NCI-H2227 treated with DMSO at 0.1 percent for 48 hours (cell line): Measurements from ENCODE around the gene CPOX.
"Not testable (repeated sequence)": the region's sequence is repeated elsewhere in the genome, so short reads cannot be mapped to it uniquely, and the experiment has no call there.

Experiments used
- DNase-seq: peaks from one replicate; lab custom pipeline; 2025; lab: John Stamatoyannopoulos, UW

CPOX gene

DNA sequence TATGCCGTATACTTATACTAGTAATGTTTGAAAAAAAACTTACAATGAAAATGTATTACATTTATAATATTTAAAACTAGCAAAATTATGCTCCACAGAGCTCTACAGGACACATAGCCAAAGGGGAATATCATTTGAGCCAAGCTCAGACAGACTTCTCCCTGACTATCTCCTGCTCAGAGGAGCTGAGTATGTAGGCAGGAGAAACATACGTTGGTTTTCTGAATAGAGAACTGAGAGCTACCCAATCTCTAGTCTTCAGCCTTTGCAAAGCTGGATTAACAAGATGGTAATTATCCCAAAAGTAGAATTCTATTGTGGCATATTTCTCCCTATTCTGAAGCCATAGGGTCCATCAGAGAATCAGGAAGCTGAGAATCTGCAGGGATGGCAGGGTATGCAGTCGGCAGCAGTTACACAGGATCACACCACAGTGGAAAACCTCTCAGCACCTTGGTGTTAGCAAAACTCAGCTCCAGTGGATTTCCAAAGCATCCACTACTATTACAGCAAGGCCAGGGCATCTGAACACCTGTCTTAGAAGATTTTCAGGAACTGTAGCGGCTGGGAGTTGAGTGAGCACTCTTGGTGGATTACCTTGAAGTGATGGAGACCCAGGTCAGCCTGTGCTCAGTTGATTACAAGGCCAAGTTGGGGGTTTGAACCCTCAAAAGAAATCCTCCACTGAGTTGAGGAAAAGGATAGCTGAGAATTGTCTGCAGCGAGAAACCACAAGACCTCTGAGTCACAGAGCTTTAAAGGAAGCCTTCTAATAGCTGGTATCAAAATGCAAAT, 31.5 kb downstream of the CPOX start:
- no peak for DNase-seq

DNA sequence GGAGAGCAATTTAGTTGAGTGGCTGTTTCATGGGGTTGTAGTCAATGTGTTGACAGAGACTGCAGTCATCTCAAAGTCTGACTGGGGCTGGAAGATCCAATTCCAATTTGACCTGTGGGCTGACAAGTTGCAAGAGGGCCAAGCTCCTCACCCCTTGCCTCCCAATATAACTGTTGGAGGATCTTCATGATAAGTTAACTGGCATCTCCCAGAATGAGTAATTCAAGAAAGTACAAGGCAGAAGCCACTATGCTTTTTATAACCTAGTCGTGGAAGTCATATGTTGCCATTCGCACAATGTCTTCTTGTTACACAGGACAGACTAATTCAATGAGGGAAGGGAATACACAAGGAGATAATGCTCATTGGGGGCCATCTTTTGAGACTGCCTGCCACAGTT, 32.5 kb downstream of the CPOX start:
- no peak for DNase-seq

DNA sequence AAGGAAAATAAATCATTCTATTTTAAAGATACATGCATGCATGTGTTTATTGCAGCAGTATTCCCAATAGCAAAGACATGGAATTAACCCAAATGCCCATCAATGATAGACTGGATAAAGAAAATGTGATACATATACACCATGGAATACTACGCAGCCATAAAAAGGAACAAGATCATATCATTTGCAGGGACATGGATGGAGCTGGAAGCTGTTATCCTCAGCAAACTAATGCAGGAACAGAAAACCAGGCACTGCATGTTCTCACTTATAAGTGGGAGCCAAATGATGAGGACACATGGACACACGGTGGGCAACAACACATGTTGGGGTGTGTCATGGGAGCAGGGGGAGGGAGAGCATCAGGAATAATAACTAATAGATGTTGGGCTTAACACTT, 33.6 kb downstream of the CPOX start:
- not testable (repeated sequence) for DNase-seq

DNA sequence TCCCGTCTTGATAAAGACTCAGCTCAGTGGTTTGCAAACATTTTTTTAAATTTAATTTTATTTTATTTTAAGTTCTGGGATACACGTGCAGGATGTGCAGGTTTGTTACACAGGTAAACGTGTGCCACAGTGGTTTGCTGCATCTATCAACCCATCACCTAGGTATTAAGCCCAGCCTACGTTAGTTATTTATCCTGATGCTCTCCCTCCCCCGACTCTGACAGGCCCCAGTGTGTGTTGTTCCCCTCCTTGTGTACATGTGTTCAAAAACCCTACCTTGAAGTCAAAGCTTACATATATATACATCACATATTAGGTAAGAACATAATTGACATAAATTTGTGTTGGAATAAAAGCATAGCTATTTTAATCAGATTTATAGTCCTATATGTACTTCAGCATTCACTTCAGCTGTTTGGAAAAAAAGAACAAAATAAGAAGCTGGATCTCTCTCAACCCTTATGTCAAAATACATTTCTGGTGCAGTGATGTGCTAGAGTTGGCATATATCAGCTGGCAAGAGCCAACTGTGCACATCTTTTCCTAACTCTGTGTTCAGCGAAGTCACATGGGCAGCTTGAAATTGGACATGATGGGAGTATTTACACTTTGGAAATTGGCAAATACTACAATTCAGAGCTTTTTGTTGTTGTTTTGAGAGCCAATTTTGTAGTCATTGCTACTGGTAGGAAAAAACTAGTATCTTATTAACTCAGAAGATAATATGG, 35.1 kb downstream of the CPOX start:
- DNase-seq: no peak

DNA sequence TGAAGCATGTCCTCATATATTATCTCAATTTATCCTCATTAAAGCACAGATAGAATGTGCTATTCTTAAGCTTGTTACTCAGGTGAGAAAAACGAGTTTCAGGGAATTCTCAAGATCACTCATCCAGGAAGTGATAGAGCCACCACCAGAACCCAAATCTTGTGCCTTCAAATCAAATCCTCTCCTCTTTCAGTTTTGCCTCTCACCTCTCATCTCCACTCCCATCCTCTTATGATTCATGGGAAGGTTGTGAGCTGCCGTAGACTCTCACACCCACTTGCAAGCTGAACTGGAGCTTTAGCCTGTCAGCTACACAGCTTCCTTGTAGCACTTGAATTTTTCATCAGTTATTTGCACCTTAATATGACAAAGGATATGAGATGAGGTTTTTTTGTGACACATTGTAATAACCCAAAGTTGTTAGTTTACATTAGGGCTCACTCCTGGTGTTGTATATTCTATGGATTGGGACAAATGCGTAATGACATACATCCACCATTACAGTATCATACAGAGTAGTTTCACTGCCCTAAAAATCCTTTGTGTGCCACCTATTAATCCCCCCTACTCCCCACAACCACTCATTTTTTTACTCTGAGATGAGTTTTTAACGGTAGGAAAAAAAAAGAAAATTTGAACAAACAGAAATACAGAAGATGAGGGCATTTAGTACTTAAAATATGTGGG, 35.9 kb downstream of the CPOX start:
- DNase-seq: no peak

DNA sequence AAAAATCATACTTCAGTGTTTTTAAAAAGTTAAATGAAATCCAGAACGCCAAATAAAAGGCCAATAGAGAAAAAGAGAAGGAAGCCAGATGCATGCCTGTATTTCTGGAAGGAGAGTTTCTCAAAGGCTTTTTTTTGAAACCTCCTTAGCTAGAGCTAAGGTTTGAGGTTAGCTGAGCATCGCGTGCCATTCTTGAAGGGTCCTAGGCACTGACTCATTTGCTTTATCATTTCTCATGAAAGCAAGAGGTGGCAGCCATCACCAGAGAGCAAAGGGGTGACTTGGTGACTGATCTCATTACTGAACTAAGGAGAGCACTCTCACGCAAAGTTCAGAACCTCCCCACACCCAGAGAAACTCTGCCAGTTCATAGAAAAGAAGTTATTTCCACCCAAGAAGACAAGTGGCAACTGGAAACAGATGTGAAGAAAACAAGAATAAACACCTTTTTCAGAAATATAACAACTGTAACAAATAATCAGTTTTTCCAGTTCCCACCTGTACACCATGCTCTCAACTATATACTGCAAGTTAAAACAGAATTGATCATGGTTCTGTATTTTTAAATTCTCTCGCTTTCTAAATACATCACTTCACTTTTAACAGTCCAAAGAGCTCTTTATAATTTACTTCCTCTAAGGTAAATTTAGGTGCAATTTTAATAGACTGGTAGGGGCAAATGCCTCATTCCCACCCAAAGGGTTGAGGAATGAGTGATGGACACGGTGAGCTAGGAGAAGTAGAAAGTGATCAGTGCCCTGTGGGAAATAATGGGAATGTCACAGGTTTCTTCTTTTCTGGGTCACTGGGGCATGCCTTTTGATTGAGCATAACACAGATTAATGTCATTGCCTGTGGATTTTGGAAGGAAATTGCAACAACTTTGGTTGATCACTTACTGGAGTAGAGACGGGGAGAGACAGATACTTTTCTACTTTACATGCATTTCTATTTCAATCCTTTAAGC, 37.0 kb downstream of the CPOX start:
- no peak for DNase-seq

DNA sequence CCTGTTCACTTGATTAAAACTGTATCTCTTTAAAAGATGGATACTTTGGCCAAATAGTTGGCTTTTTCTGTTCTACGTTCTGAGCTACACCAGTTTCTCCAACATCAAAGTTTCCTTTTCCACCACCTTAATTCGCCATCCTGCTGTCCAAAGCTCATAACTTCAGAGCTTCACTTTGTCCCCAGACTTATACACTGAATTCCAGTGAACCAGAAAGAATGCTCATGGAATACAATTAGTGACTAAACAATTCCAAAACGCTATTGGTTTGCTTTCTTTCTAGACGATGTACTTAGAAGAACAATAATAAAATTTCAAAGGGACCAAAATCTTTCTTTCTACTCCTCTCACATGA, 38.4 kb downstream of the CPOX start:
- DNase-seq: no peak

DNA sequence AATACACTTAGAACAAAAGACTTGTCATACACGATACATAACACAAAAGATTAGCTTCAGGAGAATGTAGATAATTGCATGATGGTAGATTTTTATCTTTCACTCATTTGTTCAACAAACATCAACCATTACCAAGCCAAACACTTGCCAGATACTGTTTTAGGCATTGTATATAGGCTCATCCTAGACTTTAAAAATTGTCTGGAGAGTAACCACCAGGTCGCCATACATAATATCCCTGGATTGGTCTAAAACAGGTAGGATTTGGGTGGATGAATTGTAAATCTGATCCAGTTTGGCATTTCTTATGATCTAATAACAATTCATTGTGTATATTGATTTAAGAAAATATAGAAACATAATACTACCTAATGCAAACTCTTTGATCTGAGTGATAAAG, 38.8 kb downstream of the CPOX start:
- no peak for DNase-seq

DNA sequence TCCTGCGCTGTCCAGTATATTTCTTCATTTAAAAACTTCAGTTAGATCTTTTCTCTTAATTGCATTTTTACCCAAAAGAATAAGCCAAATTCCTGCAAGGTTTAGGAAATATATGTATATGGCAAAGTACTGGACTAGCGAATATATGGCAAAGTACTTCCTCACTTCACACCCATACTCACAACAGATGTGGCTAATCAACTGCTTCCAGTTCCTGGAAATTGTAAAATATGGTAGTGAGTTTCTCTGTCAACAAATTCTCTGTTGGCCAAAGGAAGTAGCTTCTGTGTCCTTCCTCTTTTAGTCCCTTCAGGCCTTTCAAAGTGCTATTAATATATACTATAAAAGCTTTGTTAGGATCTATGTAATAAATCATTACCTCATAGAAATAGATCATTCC, 39.7 kb downstream of the CPOX start:
- DNase-seq: no peak

DNA sequence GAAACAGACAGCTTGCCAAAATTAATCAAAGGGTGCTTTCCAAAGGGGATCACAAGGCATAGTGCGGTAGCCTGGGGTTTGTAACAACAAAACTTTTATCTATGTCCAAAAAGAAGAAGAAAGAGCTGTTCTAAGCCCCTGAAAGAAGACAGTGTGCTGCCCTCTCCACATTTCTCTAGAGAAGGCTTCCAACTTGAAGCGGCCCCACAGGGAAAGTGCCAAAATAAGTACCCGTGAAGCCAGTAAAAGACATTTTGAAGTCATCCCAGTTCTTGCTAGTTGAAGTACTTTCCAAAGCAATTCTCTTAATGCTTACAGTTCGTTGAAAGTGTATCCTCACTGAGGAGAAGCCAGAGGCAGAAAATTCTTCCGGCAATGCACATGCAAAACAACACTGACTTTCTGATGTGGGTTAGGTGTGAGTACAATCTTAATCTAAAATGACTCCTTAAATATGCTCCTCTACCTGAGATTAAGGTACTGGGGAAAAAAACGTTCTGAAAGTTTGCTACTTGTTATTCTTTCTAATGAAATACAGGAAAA, 40.3 kb downstream of the CPOX start:
- no peak for DNase-seq

DNA sequence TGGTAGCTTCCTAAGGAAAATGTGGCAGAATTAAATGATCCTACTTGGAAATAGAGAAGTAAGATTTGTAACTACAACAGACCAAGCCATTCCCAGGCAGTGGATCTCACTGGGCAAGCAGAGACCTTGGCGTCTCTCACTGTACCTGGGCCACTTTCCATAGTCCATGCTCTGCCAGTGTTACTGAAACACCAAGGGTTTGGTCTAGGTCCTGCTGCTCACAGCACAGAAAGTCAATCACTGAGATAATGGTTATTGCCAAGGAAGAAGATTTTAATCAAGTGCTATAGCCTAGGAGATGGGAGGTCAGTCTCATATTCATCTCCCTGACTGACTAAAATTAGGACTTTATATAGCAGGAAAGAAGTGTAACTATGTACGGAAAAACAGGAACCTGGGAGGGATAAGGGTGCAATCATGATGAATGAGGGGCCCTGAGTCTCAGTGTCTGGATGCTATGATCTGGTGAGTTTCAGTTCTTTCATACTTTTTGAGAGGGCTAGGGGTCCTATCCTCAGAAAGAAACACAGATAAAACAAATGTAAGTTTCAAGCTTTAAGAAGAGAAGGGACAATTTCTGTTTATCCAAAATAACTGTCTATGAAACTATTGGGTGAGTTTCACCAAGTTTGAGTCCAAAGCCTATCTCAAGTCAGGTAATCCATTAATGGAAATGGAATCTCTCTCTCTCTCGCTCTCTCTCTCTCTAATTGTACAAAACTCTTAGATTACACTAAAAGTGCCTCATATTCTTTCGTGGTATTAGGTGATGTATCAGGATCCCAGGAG, 41.0 kb downstream of the CPOX start:
- no peak for DNase-seq

DNA sequence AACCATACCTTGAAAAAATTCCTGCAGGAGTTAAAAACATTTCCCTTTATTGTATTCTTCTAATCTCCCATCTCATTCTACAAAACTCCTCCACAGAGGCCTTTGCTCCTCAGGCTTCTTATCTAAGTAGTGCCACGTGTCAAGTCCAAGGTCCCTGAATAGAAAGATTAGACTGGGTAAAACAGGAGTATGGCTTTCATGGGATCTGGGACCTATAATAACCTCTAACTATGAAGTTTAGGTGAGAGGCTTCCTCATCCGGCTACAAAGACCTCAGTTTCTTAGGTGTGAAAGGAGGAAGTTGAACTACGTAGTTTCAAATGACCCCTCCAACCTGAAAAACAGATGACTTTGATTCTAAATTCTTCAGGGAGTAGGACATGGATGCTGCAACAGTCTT, 41.7 kb downstream of the CPOX start:
- no peak for DNase-seq

DNA sequence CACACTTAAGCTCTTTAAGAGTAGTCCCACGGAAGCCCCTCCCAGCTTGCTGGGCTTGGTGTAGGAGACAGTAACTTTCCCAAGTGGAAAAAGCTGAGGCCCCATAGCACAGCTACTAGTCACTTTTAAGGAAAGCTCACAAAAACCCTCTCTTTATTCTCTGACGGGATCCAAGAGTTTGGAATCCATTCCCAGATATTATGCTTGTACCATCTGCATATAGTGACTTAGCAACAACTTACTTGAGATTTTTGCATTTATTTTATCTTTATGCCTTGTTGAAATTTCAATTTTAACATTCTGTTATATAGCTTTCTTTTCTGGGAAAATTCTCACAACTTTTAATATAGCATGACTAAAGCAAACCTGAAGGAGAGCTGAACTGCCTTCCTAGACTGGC, 42.2 kb downstream of the CPOX start:
- no peak for DNase-seq

DNA sequence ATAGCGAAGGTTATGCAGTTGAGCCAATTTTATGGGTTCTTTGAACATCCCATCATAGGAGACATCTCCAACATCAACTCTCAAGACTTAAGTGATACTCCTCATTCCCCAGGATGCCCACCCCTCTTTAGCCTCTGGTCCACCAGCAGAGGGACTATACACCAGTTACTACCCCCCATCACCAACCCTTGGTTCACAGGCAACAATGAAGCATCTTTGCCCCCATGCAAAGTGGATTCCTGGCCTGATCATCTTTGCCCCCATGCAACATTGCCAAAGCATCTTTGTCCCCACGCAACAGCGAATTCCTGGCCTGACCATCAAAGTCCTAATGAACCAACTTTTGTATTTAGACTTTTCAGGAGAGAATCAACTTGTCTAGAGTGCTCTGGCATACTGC, 42.6 kb downstream of the CPOX start:
- DNase-seq: no peak

DNA sequence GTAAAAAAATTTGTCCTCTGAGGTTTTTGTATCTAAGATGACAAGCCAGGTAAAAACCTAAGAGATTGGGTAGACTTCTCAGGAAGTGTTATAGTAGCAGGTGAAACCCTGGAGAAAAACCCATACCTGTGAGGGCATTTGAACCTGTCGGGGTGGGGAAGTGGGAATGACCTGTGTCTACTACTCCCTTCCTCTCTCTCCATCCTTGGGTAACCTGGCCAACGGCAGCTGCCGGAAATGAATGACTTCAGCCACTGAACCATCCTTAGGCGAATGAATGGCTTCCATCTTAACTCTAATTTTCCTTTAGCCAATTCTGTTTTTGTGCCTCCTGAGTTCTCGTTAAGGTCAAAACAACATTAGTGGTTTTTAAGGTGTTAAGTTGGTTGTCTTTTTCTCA, 44.9 kb downstream of the CPOX start:
- no peak for DNase-seq

DNA sequence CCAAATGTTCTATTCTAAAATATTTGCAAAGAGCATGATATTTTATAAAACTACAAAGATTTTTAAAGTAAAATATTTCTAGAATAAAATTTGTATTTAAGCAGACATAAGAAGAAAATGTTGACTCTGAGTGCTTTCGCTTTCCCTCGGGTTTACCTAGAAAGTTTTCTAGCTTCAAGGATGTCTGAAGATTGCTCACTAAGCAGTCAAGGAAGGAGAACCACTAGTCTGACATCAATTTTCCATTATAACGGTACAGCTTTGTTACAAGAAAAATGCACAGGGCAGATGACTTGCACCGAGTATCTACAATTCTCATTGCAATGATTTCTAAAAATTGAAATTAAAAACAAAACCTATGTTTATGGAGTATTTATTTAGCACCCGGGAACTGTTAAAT, 47.5 kb downstream of the CPOX start:
- DNase-seq: no peak

DNA sequence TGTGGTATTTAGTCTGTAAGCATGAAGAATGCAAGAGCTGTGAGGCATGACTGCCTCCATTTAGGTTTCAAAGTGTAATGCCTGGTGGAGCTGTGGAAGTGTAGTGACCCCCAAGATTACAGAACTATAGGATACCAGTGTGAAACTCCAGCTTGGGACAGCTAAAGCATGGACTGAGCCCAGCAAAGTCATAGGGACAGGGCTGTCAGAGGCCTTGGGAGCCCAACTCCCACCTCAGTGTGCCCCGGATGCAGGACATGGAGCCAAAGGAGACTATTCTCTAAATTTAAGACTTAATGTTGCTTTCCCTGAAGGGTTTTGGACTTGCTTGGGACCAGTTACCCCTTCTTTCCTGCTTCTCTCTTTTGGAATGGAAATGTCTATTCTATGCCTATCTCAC, 50.8 kb downstream of the CPOX start:
- no peak for DNase-seq

DNA sequence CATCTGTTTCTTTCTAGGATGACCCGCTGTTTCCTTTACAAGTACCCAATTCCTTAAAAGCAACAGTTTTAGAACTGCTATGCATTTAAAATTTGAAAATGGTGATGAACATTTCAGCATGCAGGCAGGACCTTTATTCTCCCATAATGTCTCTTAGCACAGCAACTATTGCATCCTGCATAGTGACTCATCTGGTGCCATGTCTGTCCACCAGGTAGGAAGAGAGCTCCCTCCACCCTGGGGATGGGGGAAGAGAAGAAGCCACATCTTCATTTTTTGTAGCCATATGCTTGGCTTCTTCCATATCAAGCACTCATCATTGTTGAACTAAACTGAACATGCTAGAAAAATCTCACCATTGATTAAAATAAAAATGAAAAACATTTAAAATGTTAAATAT, 51.7 kb downstream of the CPOX start:
- no peak for DNase-seq

DNA sequence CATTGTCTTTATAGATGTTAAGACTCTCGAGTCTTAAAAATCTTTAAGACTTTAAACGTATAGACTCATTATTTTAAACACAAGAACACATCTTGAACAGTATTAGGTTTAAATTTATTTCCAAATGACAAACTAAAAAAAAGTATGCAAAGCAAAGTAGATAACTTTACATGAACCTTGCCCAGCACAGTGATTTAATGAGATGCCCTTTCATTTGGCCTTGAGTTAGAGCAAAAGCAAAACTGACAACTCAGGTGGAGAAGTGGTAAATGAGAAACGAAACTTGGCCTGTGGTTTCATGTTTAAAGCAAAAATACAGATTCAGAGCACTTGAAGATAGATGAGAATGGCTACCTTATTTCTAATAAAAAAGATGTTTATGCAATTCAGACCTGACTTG, 53.1 kb downstream of the CPOX start:
- no peak for DNase-seq

DNA sequence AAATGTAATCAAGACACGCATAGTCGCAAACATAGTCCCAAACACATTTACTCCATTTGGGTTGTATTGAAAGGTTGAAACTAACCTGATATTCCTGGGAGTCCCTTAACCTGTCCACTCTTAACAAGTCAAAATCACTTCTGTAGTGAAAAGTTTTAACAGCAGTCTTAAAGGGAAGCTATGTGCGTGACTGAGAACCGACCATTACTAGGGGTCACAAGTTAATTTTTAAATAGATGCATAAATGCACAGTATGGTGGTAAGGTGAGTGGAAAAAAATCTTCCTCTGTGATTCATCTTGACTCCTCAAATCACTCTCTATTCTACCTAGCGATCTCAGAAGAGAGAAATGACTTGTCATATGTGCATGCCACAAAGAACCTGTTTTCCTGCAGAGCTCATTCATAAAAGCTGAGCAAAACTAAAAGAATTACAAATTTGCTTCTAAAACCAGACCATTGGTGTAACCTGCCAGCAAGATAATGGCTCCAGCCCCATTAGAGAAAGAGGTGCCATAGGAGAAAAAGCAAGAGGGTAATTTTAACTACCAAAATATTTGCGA, 56.9 kb downstream of the CPOX start:
- DNase-seq: no peak

DNA sequence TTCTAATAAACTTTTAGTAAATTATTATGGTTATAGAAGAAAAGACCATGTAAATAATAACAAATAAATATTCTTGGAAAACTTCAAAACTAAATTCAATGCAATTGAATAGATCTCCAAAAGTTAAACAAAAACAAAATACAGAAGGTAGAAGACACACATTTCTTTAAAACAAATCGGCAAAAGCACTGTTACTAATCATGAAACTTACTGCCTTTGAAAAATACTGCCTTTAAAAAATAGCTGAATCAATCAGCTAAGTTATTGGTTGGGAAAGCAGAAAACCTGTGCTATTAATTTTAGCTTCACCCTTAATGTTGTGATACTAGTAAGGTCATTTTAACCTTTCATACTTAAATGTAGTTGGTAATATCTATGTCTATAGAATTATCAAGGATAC, 58.7 kb downstream of the CPOX start:
- DNase-seq: no peak
